IPS DF 19.7 (cell line): Measurements from ENCODE around the gene CHRND.
A peak's percentile ranks its signal among the peaks of the same experiment; 100 is the strongest.

ENCODE experiments used
- DNase-seq: peaks from one replicate; pipeline ENCODE4 v3.0.0-alpha.2; 2013; ENCODE audit warnings: low read depth, low spot score

Gene CHRND

GRCh38 chr2:232502911-232503808, 22.8 kb upstream of the CHRND start:
- DNase-seq: no peak

- no peak for DNase-seq
Measured at GRCh38 chr2:232503809-232504323, 22.1 kb upstream of the CHRND start.

GRCh38 chr2:232504438-232504837, 21.5 kb upstream of the CHRND start:
- no peak for DNase-seq

- no peak for DNase-seq
Measured at GRCh38 chr2:232505856-232506255, 20.1 kb upstream of the CHRND start.

- DNase-seq: no peak
Measured at GRCh38 chr2:232506709-232507108, 19.3 kb upstream of the CHRND start.

GRCh38 chr2:232508251-232508650, 17.7 kb upstream of the CHRND start:
- DNase-seq: no peak

GRCh38 chr2:232511336-232511890, 14.5 kb upstream of the CHRND start:
- no peak for DNase-seq

GRCh38 chr2:232512602-232513001, 13.4 kb upstream of the CHRND start:
- DNase-seq: no peak

GRCh38 chr2:232513353-232513752, 12.6 kb upstream of the CHRND start:
- no peak for DNase-seq

- no peak for DNase-seq
Measured at GRCh38 chr2:232515639-232516038, 10.3 kb upstream of the CHRND start.

GRCh38 chr2:232516551-232516950, 9.4 kb upstream of the CHRND start:
- no peak for DNase-seq

GRCh38 chr2:232518844-232519243, 7.1 kb upstream of the CHRND start:
- no peak for DNase-seq

- no peak for DNase-seq
Measured at GRCh38 chr2:232519581-232520438, 6.2 kb upstream of the CHRND start, which contains the start of gene PRSS56. PRSS56 (plus strand) TSS chr2:232520388; CDS start chr2:232520599, 211 bp downstream.

- DNase-seq: no peak
Measured at GRCh38 chr2:232520489-232520888, 5.5 kb upstream of the CHRND start.

GRCh38 chr2:232521098-232521497, 4.9 kb upstream of the CHRND start:
- no peak for DNase-seq

GRCh38 chr2:232521959-232522622, 3.9 kb upstream of the CHRND start:
- no peak for DNase-seq

- DNase-seq: no peak
Measured at GRCh38 chr2:232522623-232523401, 3.1 kb upstream of the CHRND start.

- no peak for DNase-seq
Measured at GRCh38 chr2:232523402-232523681, 2.6 kb upstream of the CHRND start.

GRCh38 chr2:232523682-232524597, 2.0 kb upstream of the CHRND start:
- DNase-seq: peak; percentile 40

GRCh38 chr2:232524771-232525170, 1.2 kb upstream of the CHRND start:
- no peak for DNase-seq
